Osteoblast (primary cell): ENCODE data around the gene FAM20C. TPM values are rescaled to one million over a fixed set of nuclear protein-coding genes. Genes with fewer than 3 reads are reported as not detected.

ENCODE experiments used
- DNase-seq: peaks from one replicate; pipeline ENCODE4 v3.0.0; 2011; ENCODE audit warnings: low spot score, mixed read lengths; ENCODE audit not compliant: insufficient read length; ENCODE audit errors: missing footprints
- H2AFZ ChIP-seq: 2 replicates; pipeline ENCODE4 v1.6.0; 2011; ENCODE audit warnings: mild to moderate bottlenecking, low read length
- H3K27ac ChIP-seq: 2 replicates; pipeline ENCODE4 v1.5.1; 2011; ENCODE audit warnings: mild to moderate bottlenecking, low read depth, low read length, moderate library complexity
- H3K27me3 ChIP-seq: 2 replicates; pipeline ENCODE4 v1.6.0; 2012; ENCODE audit warnings: mild to moderate bottlenecking, control low read depth, inconsistent platforms, low read length, moderate library complexity; ENCODE audit not compliant: insufficient read depth
- H3K36me3 ChIP-seq: 2 replicates; pipeline ENCODE4 v1.5.1; 2011; ENCODE audit warnings: mild to moderate bottlenecking, low read length, control low read depth, moderate library complexity; ENCODE audit not compliant: insufficient read depth
- H3K4me1 ChIP-seq: 2 replicates; pipeline ENCODE4 v1.5.1; 2011; ENCODE audit warnings: mild to moderate bottlenecking, low read length, control low read depth, moderate library complexity; ENCODE audit not compliant: insufficient read depth
- H3K4me2 ChIP-seq: 2 replicates; pipeline ENCODE4 v1.6.0; 2011; ENCODE audit warnings: mild to moderate bottlenecking, low read length; ENCODE audit not compliant: insufficient read depth
- H3K4me3 ChIP-seq: fragments of 200-600 bp; sonication (generic); 3 replicates; pipeline ENCODE4 v1.5.1; 2012; ENCODE audit warnings: mild to moderate bottlenecking, low read length, inconsistent platforms; ENCODE audit not compliant: insufficient read depth
- H3K79me2 ChIP-seq: 2 replicates; pipeline ENCODE4 v1.6.0; 2012; ENCODE audit warnings: mild to moderate bottlenecking, low read length, control low read depth, inconsistent platforms; ENCODE audit not compliant: insufficient read depth
- H3K9me3 ChIP-seq: 2 replicates; pipeline ENCODE4 v1.5.1; 2011; ENCODE audit warnings: low read depth, low read length, control low read depth
- H4K20me1 ChIP-seq: 2 replicates; pipeline ENCODE4 v1.6.0; 2012; ENCODE audit warnings: mild to moderate bottlenecking, low read length, control low read depth; ENCODE audit not compliant: insufficient read depth
- CTCF ChIP-seq: IDR thresholded peaks from 2 replicates; pipeline ENCODE4 v1.5.1; 2011; ENCODE audit warnings: mild to moderate bottlenecking, low read depth, low read length, moderate library complexity; ENCODE audit errors: extremely low read depth
- total RNA-seq: library from RNA; depleted of rRNA; stranded (reverse); fragments of >200 nt; gene quantifications from 2 replicates; pipeline ENCODE4 v1.2.3, GENCODE V29; 2012

Gene FAM20C
- total RNA-seq, 1 donor = 46.0 TPM

- Histone ChIP-seq H4K20me1 (peaks cover 69% of the 10 kb centered on the region), H3K36me3 (peaks cover 37% of the 10 kb centered on the region), H2AFZ (no peak overlapping the region), H3K27me3 (no peaks in the 10 kb centered on the region), H3K4me3 (no peak overlapping the region), H3K4me2 (no peak overlapping the region), H3K79me2 (peaks cover 75% of the 10 kb centered on the region), H3K9me3 (no peaks in the 10 kb centered on the region), H3K27ac (no peak overlapping the region), H3K4me1 (peaks cover 25% of the 10 kb centered on the region)
- DNase-seq = no peak
- TF ChIP-seq CTCF = no peak
Observed at GRCh38 chr7:234708-235553, 42.6 kb downstream of the FAM20C start.

DNA sequence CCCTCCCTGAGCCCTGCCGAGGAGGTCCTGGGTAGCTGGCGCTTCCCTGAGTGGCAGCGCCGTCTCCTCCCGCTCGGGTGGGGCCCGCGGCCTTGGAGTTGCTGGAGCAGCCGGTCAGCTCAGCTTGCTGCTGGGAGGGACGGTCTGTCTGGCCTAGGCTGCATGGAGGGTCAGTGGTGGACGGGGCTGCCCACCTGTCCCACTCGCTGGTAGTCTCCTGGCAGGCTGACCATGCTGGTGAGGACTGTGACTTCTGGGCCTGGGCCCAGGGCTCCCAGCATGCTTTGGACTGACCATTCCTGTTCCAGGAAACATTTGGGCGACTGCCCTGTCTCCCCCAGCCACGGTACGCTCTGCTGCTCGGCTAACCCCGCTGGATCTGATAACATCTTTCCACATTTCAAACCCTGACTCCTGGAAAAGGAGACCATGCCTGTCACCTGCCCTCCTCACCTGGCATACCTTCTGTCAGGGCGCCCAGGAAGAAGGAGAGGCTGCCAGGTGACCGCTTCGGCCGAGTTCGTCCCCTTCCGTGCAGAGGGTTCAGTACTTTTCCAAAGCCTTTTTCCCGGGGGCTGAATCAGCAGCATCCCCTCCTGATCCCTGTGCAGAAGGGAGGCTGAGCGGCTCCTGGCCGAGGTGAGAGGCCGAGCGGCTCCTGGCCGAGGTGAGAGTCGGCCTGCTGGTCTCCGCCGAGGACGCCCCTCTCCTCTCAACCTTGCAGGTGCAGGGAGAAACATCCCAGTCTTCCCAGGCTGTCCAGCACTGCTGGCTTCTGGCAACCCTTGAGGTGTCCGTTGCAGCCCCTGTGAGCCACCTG lies 43.4 kb downstream of the FAM20C start:
- no peak for DNase-seq
- no peaks in the 10 kb centered on the region for H3K9me3 ChIP-seq
- no peak overlapping the region for H2AFZ ChIP-seq
- no peaks in the 10 kb centered on the region for H3K27me3 ChIP-seq
- peaks cover 72% of the 10 kb centered on the region for H4K20me1 ChIP-seq
- H3K4me2 ChIP-seq = no peak overlapping the region
- H3K79me2 ChIP-seq = peaks cover 76% of the 10 kb centered on the region
- no peak for TF ChIP-seq CTCF
- no peak overlapping the region for H3K4me3 ChIP-seq
- H3K27ac ChIP-seq = no peak overlapping the region
- peaks cover 23% of the 10 kb centered on the region for H3K4me1 ChIP-seq
- H3K36me3 ChIP-seq = peaks cover 34% of the 10 kb centered on the region

GRCh38 chr7:236967-237366 lies 44.6 kb downstream of the FAM20C start:
- peaks cover 77% of the 10 kb centered on the region for H3K79me2 ChIP-seq
- H3K4me3 ChIP-seq = no peak overlapping the region
- no peaks in the 10 kb centered on the region for H3K9me3 ChIP-seq
- peaks cover 32% of the 10 kb centered on the region for H3K36me3 ChIP-seq
- no peak overlapping the region for H3K27ac ChIP-seq
- peaks cover 16% of the 10 kb centered on the region for H3K4me1 ChIP-seq
- no peak for DNase-seq
- no peak overlapping the region for H2AFZ ChIP-seq
- no peak overlapping the region for H3K4me2 ChIP-seq
- H3K27me3 ChIP-seq = no peaks in the 10 kb centered on the region
- peaks cover 72% of the 10 kb centered on the region for H4K20me1 ChIP-seq
- no peak for TF ChIP-seq CTCF

DNA sequence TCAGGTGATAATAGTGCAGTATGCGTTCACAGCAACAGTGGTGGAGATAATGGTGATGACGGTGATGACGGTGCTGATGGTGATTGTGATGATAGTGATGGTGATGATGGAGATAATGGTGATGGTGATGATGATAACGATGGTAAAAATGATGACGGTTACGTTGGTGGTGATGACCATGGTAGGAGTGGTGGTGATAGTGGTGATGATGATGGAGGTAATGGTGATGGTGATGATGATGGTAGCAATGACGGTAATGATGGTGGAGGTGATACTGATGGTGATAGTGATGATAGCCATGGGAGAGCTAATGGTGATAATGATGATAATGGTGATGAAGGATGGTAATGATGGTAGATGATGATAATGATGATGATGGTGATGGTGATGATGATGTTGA lies 45.0 kb downstream of the FAM20C start:
- no peak for DNase-seq
- H3K4me1 ChIP-seq = peaks cover 12% of the 10 kb centered on the region
- H4K20me1 ChIP-seq = peaks cover 71% of the 10 kb centered on the region
- peaks cover 31% of the 10 kb centered on the region for H3K36me3 ChIP-seq
- no peak overlapping the region for H3K27ac ChIP-seq
- no peak overlapping the region for H3K4me3 ChIP-seq
- no peak overlapping the region for H2AFZ ChIP-seq
- peaks cover 74% of the 10 kb centered on the region for H3K79me2 ChIP-seq
- no peak for TF ChIP-seq CTCF
- no peaks in the 10 kb centered on the region for H3K27me3 ChIP-seq
- H3K9me3 ChIP-seq = no peaks in the 10 kb centered on the region
- H3K4me2 ChIP-seq = no peak overlapping the region
